Loucy (cell line): ENCODE results near the gene ETV2.
"Not testable (repeated sequence)": the region's sequence is repeated elsewhere in the genome, so short reads cannot be mapped to it uniquely, and the experiment has no call there.

Experiments used
- H2AFZ ChIP-seq: fragments of 200-600 bp; sonication (generic); 2 replicates; pipeline ENCODE4 v1.6.0; 2016; ENCODE audit warnings: antibody characterized with exemption, mild to moderate bottlenecking, low read length, moderate library complexity
- H3F3A ChIP-seq: fragments of 200-600 bp; 2 replicates; pipeline ENCODE4 v1.6.0; 2016; ENCODE audit warnings: antibody characterized with exemption, low read depth, mild to moderate bottlenecking
- H3K27me3 ChIP-seq: fragments of 200-600 bp; sonication (generic); 2 replicates; pipeline ENCODE4 v1.6.1; 2014; ENCODE audit warnings: low read length, mild to moderate bottlenecking; ENCODE audit not compliant: insufficient read depth, poor library complexity, severe bottlenecking
- H3K36me3 ChIP-seq: fragments of 200-600 bp; sonication (generic); 2 replicates; pipeline ENCODE4 v1.6.1; 2016; ENCODE audit warnings: low read length; ENCODE audit not compliant: insufficient read depth
- H3K4me1 ChIP-seq: fragments of 200-600 bp; sonication (generic); 2 replicates; pipeline ENCODE4 v1.5.1; 2014; ENCODE audit warnings: low read length, mild to moderate bottlenecking; ENCODE audit not compliant: insufficient read depth, poor library complexity, severe bottlenecking
- H3K4me2 ChIP-seq: fragments of 200-600 bp; sonication (generic); 2 replicates; pipeline ENCODE4 v1.6.0; 2014; ENCODE audit warnings: antibody characterized with exemption, low read length, low read depth, mild to moderate bottlenecking; ENCODE audit not compliant: poor library complexity, severe bottlenecking
- H3K4me3 ChIP-seq: fragments of 200-600 bp; sonication (generic); 2 replicates; pipeline ENCODE4 v1.5.1; 2014; ENCODE audit warnings: low read length, mild to moderate bottlenecking, mixed read lengths; ENCODE audit not compliant: poor library complexity, severe bottlenecking
- H3K79me2 ChIP-seq: fragments of 200-600 bp; sonication (generic); 2 replicates; pipeline ENCODE4 v1.6.1; 2014; ENCODE audit warnings: low read length; ENCODE audit not compliant: insufficient read depth
- H3K9ac ChIP-seq: fragments of 200-600 bp; sonication (generic); 2 replicates; pipeline ENCODE4 v1.6.0; 2014; ENCODE audit warnings: mild to moderate bottlenecking, low read depth, low read length, moderate library complexity; ENCODE audit not compliant: poor library complexity, severe bottlenecking
- H3K9me2 ChIP-seq: fragments of 200-600 bp; sonication (generic); replicated peaks from 2 replicates; pipeline ENCODE4 v1.6.1; 2016; ENCODE audit warnings: low read depth, low read length, mixed read lengths
- H3K9me3 ChIP-seq: fragments of 200-600 bp; sonication (generic); 2 replicates; pipeline ENCODE4 v1.6.1; 2014; ENCODE audit warnings: mild to moderate bottlenecking, antibody characterized with exemption, low read length, low read depth; ENCODE audit not compliant: insufficient read depth
- H4K20me1 ChIP-seq: fragments of 200-600 bp; sonication (generic); 2 replicates; pipeline ENCODE4 v1.6.0; 2014; ENCODE audit warnings: antibody characterized with exemption, low read length, mild to moderate bottlenecking; ENCODE audit not compliant: insufficient read depth, poor library complexity, severe bottlenecking
- EZH2phosphoT487 ChIP-seq: fragments of 200-600 bp; IDR thresholded peaks from 2 replicates; pipeline ENCODE4 v1.6.1; 2018; ENCODE audit warnings: antibody characterized with exemption, mild to moderate bottlenecking, moderate library complexity, borderline replicate concordance
- TF ChIP-seq, protein P1 (sequence below): fragments of 200-600 bp; sonication (generic); conservative IDR thresholded peaks from 2 replicates; pipeline ENCODE4 v1.5.1; 2014; ENCODE audit warnings: mild to moderate bottlenecking, antibody characterized with exemption, low read length

ETV2 gene

DNA sequence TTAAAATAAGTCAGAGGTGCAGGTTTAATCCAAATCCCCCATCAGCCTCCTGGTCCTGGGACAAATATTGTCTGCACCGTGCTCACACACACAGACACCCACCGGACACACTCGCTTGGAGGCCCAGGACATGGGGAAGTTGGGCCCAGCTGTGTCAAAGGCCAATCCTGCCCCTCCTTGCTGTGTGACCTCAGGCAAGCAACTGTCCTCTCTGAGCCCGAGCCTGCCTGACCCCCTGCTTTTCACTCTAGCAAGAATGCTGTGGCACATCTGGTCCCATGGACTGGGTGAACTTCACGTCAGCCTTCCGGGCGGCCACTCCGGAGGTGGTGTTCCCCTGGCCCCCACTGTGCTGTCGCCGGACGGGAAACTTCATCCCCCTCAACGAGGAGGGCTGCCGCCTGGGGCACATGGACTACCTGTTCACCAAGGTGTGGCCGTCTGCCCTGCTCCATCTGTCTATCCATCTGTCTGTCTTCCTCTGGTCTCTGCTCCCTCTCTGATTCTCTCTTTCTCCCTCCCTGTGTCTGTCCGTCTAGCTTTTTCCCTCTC lies 34.1 kb downstream of the ETV2 start:
- no peak overlapping the region for H3K9ac ChIP-seq
- no peaks in the 10 kb centered on the region for H3K4me1 ChIP-seq
- H3K4me3 ChIP-seq = no peak overlapping the region
- no peaks in the 10 kb centered on the region for H3K79me2 ChIP-seq
- H3K4me2 ChIP-seq = no peak overlapping the region
- no peaks in the 10 kb centered on the region for H3F3A ChIP-seq
- no peaks in the 10 kb centered on the region for H3K27me3 ChIP-seq
- H3K9me2 ChIP-seq = no peaks in the 10 kb centered on the region
- no peaks in the 10 kb centered on the region for H3K9me3 ChIP-seq
- no peaks in the 10 kb centered on the region for H4K20me1 ChIP-seq
- no peak overlapping the region for H2AFZ ChIP-seq
- H3K36me3 ChIP-seq = no peaks in the 10 kb centered on the region
- TF ChIP-seq, protein P1, sequence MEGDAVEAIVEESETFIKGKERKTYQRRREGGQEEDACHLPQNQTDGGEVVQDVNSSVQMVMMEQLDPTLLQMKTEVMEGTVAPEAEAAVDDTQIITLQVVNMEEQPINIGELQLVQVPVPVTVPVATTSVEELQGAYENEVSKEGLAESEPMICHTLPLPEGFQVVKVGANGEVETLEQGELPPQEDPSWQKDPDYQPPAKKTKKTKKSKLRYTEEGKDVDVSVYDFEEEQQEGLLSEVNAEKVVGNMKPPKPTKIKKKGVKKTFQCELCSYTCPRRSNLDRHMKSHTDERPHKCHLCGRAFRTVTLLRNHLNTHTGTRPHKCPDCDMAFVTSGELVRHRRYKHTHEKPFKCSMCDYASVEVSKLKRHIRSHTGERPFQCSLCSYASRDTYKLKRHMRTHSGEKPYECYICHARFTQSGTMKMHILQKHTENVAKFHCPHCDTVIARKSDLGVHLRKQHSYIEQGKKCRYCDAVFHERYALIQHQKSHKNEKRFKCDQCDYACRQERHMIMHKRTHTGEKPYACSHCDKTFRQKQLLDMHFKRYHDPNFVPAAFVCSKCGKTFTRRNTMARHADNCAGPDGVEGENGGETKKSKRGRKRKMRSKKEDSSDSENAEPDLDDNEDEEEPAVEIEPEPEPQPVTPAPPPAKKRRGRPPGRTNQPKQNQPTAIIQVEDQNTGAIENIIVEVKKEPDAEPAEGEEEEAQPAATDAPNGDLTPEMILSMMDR = no peak
- no peak for TF ChIP-seq EZH2phosphoT487

DNA sequence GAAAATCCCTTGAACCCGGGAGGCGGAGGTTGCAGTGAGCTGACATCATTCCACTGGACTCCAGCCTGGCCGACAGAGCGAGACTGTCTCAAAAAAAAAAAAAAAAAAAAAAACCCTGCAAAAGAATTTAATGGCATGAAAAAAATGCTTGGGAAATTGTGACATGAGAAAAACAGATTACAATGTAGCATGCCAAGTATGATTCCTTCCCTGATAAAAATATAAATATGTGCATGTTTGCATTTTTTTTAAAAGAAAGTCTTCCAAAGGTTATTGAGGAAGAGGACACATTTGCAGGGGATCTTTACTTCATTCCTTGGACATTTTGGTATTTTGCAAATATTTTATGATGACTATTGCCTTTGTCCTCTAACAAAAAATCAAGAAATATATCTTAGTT lies 48.3 kb downstream of the ETV2 start:
- no peaks in the 10 kb centered on the region for H3F3A ChIP-seq
- no peaks in the 10 kb centered on the region for H3K9me3 ChIP-seq
- no peaks in the 10 kb centered on the region for H3K79me2 ChIP-seq
- no peaks in the 10 kb centered on the region for H3K27me3 ChIP-seq
- H3K9ac ChIP-seq = no peak overlapping the region
- H4K20me1 ChIP-seq = no peaks in the 10 kb centered on the region
- no peak overlapping the region for H3K4me2 ChIP-seq
- no peaks in the 10 kb centered on the region for H3K36me3 ChIP-seq
- no peaks in the 10 kb centered on the region for H3K9me2 ChIP-seq
- no peak overlapping the region for H2AFZ ChIP-seq
- no peak overlapping the region for H3K4me3 ChIP-seq
- no peaks in the 10 kb centered on the region for H3K4me1 ChIP-seq
- TF ChIP-seq, protein P1 = no peak
- no peak for TF ChIP-seq EZH2phosphoT487

DNA sequence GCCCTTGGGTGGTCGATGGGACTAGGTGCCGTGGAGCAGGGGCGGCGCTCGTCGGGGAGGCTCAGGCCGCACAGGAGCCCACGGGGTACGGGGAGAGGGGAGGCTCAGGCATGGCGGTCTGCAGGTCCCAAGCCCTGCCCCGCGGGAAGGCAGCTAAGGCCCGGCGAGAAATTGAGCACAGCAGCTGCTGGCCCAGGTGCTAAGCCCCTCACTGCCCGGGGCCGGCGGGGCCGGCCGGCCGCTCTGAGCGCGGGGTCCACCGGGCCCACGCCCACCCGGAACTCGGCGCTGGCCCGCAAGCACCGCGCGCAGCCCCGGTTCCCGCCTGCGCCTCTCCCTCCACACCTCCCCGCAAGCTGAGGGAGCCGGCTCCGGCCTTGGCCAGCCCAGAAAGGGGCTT lies 49.6 kb downstream of the ETV2 start:
- not testable (repeated sequence) for H3K9me2 ChIP-seq, H4K20me1 ChIP-seq, H3K4me2 ChIP-seq, H3K4me1 ChIP-seq, H3K79me2 ChIP-seq, H3F3A ChIP-seq, H3K27me3 ChIP-seq, H2AFZ ChIP-seq, H3K9me3 ChIP-seq, H3K9ac ChIP-seq, H3K36me3 ChIP-seq, H3K4me3 ChIP-seq

DNA sequence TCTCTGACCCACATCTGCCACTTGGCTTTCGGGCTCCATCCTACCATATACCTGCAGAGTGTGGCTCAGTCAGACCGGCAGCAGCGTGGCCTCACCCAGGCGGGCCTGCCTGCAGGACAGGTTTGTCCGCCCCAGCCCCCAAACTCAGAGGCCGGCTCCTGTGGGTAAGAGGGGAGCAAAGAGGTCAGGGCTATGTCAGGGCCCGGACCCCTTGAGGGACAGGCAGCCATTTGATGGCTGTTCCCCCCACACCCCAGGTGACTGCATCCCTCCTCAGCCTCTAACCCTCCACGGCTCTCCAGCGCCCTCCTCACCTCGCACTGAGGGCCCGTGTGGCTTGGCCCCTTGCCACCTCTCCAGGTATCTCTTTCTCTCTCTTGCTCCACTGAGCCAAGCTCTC lies 50.5 kb downstream of the ETV2 start:
- Histone ChIP-seq H3K27me3 (no peaks in the 10 kb centered on the region), H3K9ac (no peak overlapping the region), H3F3A (no peaks in the 10 kb centered on the region), H2AFZ (no peak overlapping the region), H4K20me1 (no peaks in the 10 kb centered on the region), H3K4me1 (no peaks in the 10 kb centered on the region), H3K4me2 (no peak overlapping the region), H3K79me2 (no peaks in the 10 kb centered on the region), H3K36me3 (no peaks in the 10 kb centered on the region), H3K9me2 (no peaks in the 10 kb centered on the region), H3K4me3 (no peak overlapping the region), H3K9me3 (no peaks in the 10 kb centered on the region)
- TF ChIP-seq EZH2phosphoT487 = no peak
- TF ChIP-seq, protein P1 = no peak
